WTC11 (cell line): ENCODE data around the gene HS1BP3.

ENCODE experiments used
- AR ChIP-seq: fragments of 250-450 bp; sonication (Bioruptor Pico); IDR thresholded peaks from 2 replicates; pipeline ENCODE4 v1.9.0; 2021; ENCODE audit warnings: mild to moderate bottlenecking
- ATF1 ChIP-seq: sonication (generic); formaldehyde crosslinking; IDR thresholded peaks from 2 replicates; pipeline ENCODE4 v1.8.1; 2023; ENCODE audit warnings: mild to moderate bottlenecking, moderate library complexity, missing genetic modification reagents
- CBFB ChIP-seq: sonication (generic); formaldehyde crosslinking; IDR thresholded peaks from 2 replicates; pipeline ENCODE4 v1.8.1; 2022; ENCODE audit warnings: mild to moderate bottlenecking, low read depth, missing genetic modification reagents
- CREB1 ChIP-seq: sonication (generic); formaldehyde crosslinking; IDR thresholded peaks from 2 replicates; pipeline ENCODE4 v1.8.0; 2023; ENCODE audit warnings: mild to moderate bottlenecking, missing genetic modification reagents
- CTCF ChIP-seq: fragments of 200-600 bp; IDR thresholded peaks from 2 replicates; pipeline ENCODE4 v1.8.0; 2022; ENCODE audit warnings: antibody characterized with exemption
- ESRRA ChIP-seq: sonication (generic); formaldehyde crosslinking; IDR thresholded peaks from 2 replicates; pipeline ENCODE4 v1.8.1; 2022; ENCODE audit warnings: mild to moderate bottlenecking, missing genetic modification reagents, borderline replicate concordance
- FOXJ3 ChIP-seq: sonication (generic); formaldehyde crosslinking; IDR thresholded peaks from 2 replicates; pipeline ENCODE4 v1.9.0; 2021; ENCODE audit warnings: missing genetic modification reagents, mild to moderate bottlenecking, borderline replicate concordance
- JUN ChIP-seq: sonication (generic); formaldehyde crosslinking; IDR thresholded peaks from 2 replicates; pipeline ENCODE4 v1.8.0; 2023; ENCODE audit warnings: mild to moderate bottlenecking, missing genetic modification reagents
- MAX ChIP-seq: sonication (generic); formaldehyde crosslinking; IDR thresholded peaks from 2 replicates; pipeline ENCODE4 v1.8.0; 2022; ENCODE audit warnings: mild to moderate bottlenecking, missing genetic modification reagents
- NR1H2 ChIP-seq: sonication (generic); formaldehyde crosslinking; IDR thresholded peaks from 2 replicates; pipeline ENCODE4 v1.9.0; 2021; ENCODE audit warnings: mild to moderate bottlenecking, moderate library complexity, missing genetic modification reagents
- SMAD3 ChIP-seq: sonication (generic); formaldehyde crosslinking; IDR thresholded peaks from 2 replicates; pipeline ENCODE4 v1.8.0; 2022; ENCODE audit warnings: missing genetic modification reagents, mild to moderate bottlenecking, borderline replicate concordance
- ZNF396 ChIP-seq: fragments of 250-450 bp; sonication (Bioruptor Pico); IDR thresholded peaks from 2 replicates; pipeline ENCODE4 v1.8.0; 2021; ENCODE audit warnings: mild to moderate bottlenecking, moderate library complexity, borderline replicate concordance

GRCh38 chr2:20647211-20647610 is 3.7 kb downstream of the HS1BP3 start:
- no peak for TF ChIP-seq ZNF396 (CRISPR knock-in tag)
- no peak for TF ChIP-seq CTCF
- TF ChIP-seq SMAD3 (CRISPR knock-in tag): no peak
- no peak for TF ChIP-seq MAX (CRISPR knock-in tag)
- no peak for TF ChIP-seq JUN
- TF ChIP-seq NR1H2 (CRISPR knock-in tag): no peak
- TF ChIP-seq CREB1 (CRISPR knock-in tag): no peak
- TF ChIP-seq ATF1 (CRISPR knock-in tag): no peak
- TF ChIP-seq AR: no peak
- no peak for TF ChIP-seq CBFB (CRISPR knock-in tag)
- no peak for TF ChIP-seq ESRRA (CRISPR knock-in tag)
- TF ChIP-seq FOXJ3: no peak
